HG03095 (cell line): Measurements from ENCODE around the gene ARHGEF7.
A peak's percentile ranks its signal among the peaks of the same experiment; 100 is the strongest.
"Not testable (repeated sequence)": the region's sequence is repeated elsewhere in the genome, so short reads cannot be mapped to it uniquely, and the experiment has no call there.

Source experiments
- ATAC-seq: cut with Tn5 transposase; IDR thresholded peaks from one replicate; pipeline ENCODE4 v1.9.1; 2021; ENCODE audit warnings: moderate library complexity; ENCODE audit not compliant: unreplicated experiment

Gene ARHGEF7

DNA sequence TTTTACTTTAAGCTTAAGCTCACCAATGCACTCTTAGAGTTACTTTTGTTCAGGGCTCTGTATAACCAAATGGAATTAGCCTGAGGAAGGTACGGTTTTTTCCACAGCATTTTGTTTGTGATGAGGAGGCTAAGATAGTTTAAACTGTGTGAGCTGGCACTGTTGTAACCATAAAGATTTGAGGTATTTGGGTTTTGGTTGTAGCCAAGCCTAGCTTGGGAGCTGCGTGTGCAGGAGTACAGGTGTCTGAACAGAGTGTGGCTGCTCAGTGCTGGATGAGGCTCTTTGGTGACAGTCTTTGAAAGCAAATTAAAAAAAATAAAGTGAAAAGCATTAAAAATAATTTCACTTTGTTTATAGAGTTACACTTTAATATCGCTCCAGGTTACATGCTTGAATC lies 56.0 kb downstream of the ARHGEF7 start:
- ATAC-seq: no peak

- ATAC-seq: no peak
These were observed 56.5 kb downstream of the ARHGEF7 start for GRCh38 chr13:111171629-111172028.

DNA sequence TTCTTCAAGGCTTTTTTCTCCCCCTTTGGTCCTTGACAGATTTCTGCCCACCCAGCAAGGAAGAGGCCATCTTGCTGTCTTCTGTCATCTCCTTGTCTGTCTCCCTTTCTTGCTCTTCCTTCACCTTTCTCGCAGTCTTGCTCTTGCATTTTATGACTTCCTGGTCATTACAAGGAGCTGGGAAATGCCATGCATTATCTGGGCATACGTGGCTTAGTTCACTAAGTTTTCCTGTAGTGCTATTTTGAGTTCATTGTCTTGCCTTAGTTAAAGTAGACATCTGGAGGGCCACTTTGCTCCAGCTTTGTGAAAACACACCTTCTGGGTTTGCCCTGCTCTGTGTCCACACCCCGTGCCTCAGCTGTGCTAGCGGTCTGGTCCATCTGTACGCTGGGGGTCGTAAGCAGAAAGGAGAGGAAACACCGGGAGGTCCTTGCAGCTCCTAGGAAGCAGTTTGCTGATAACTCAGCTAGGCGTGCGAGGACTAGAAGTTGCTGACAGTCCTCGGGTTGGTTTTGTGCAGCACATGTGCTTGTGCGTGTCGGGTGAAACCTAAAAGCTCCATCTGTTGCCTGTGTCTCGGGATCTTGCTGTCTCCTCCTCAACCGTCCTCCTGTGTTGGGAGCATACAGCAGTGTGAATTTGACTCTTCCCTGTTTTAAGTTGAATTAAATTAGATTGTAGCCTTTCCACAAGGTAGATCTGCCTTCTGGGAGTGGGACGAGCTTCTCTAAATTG lies 59.4 kb downstream of the ARHGEF7 start:
- no peak for ATAC-seq

GRCh38 chr13:111175372-111175771 lies 60.3 kb downstream of the ARHGEF7 start:
- no peak for ATAC-seq

DNA sequence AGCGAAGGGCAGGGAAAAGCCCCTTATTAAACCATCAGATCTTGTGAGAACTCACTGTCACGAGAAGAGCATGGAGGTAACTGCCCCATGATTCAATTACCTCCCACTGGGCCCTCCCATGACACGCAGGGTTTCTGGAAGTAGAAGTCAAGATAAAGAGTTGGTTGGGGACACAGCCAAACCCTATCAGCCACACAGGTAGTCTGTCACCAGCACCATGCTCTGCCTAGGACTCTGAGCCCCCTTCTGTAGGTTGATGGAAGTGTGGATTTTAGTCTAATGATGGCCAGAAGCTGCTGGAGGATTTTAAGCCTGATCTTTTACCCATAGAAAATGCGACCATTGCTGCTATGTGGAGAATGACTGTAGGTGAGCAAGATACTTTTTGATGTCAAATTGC lies 60.8 kb downstream of the ARHGEF7 start:
- no peak for ATAC-seq

GRCh38 chr13:111176421-111176820 lies 61.3 kb downstream of the ARHGEF7 start:
- ATAC-seq: no peak

DNA sequence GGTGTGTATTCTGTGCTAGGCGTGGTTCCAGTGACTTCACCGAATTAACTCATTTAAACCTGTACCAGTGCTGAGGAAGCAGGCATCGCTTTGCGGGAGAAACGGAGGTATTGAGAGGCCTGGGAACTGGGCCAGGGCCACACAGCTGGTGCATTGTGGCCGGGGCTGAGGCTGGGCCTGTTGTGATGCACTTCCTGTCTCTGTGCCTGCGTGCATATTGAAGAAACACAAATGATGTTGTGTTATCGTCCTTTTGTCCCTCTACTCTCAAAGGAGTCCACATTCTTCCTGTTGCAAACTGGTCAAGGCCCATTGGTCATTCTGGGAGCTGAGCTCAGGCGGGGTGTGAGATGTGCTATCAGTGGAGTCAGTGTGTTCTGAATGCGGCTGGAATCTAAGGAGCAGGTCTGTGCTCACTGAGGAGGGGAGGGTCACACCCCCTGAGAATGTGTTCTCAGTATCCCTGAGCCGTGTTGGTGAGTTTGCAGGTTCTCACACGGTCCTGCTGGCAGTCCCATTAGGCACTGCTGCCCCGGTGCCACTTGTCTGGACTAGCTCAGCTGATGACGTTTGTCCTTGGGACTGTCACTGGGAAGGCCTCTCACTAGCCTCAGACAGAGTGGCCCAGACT lies 62.1 kb downstream of the ARHGEF7 start:
- peak; percentile 39 for ATAC-seq

- ATAC-seq: no peak
These were observed 62.8 kb downstream of the ARHGEF7 start for GRCh38 chr13:111177921-111178320.

GRCh38 chr13:111178402-111178801 lies 63.3 kb downstream of the ARHGEF7 start:
- ATAC-seq: no peak

- no peak for ATAC-seq
These were observed 65.0 kb downstream of the ARHGEF7 start for GRCh38 chr13:111179908-111180760.

DNA sequence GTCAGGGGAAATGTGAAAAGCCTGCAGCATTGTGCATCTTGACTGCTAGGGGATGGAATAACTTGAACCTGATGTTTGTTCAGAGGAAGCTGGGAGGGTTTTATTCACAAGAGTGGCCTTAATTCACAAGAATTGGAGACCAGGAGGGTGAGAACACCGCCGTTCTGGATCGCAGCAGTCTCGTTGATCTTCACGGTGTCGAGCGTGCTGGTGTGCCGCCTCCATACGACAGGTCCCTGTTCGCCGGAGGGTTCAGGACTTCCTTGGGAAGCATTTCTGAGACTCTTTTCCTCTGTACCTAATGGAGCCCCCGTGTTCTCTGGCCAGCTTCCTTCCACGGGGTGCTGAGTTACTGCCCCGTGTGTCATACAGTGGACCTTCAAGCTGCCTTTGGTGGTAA lies 66.9 kb downstream of the ARHGEF7 start:
- ATAC-seq: no peak

DNA sequence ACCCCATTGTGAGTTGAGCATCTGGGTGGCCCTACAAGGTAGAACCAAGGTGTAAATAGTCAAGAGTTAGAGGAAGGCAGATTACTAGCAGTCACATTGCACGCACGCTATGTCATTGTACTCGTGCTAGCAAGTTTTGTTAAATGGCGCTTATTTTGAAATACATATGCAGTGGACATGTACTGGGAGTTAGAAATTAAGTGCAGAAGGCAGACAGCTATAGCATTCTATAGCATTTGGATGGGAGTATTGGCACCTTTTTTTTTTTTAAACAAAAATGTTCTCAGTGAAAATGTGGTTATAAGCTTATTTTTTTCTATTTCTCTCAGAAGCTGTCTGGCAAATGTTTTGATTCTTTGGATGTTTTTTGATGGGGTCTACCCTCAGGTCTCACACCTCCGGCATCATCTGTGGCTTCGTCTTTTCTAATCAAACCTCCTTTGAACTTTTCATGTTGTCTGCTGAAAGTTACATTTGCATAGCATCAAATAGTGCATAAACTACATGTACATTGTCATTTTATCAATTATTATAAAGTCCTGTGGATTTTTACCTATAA lies 68.1 kb downstream of the ARHGEF7 start:
- no peak for ATAC-seq

DNA sequence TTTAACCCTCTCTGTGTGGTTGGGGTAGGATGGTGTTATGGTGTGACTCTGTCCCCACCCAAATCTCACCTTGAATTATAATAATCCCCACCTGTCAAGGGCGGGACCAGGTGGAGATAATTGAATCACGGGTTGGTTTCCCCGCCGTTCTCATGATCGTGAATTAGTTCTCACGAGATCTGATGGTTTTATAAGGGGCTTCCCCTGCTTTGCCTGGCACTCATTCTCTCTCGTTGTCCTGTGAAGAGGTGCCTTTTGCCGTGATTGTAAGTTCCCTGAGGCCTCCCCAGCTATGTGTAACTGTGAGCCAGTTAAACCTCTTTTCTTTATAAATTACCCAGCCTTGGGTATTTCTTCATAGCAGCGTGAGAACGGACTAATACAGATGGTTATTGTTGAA lies 68.8 kb downstream of the ARHGEF7 start:
- ATAC-seq: no peak

GRCh38 chr13:111184458-111185401 lies 69.6 kb downstream of the ARHGEF7 start:
- peak; percentile 77 for ATAC-seq

DNA sequence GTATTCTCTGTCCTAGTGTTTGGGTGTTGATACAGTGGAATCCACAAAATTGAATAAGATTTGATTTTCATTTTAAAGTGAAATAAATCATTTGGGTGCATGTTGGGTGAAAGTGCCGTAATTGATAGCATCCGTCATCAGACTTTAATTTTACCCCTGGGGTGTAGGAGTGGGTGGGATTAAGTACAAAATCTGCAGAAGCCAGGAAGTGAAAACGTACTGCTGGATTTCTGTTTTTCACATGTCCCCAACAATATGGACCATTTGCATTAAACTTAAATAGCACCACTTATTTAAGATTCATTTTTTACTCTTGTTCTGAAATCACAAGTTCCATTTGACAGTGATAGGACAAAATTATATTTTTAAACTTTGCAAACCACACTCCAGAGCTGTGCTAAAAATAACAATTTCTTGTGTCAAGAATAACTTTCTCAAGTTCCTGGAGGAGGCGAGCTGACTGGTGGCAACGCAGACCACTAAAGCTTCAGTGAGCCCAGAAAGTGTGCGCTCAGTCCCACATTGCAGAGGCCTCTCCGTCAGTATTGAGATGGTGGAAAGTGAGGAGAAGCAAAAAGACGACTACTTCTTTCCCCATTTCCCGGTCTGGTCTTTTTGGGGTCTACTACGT lies 71.3 kb downstream of the ARHGEF7 start:
- peak; percentile 18 for ATAC-seq

- no peak for ATAC-seq
These were observed 72.9 kb downstream of the ARHGEF7 start for GRCh38 chr13:111187960-111188541.

DNA sequence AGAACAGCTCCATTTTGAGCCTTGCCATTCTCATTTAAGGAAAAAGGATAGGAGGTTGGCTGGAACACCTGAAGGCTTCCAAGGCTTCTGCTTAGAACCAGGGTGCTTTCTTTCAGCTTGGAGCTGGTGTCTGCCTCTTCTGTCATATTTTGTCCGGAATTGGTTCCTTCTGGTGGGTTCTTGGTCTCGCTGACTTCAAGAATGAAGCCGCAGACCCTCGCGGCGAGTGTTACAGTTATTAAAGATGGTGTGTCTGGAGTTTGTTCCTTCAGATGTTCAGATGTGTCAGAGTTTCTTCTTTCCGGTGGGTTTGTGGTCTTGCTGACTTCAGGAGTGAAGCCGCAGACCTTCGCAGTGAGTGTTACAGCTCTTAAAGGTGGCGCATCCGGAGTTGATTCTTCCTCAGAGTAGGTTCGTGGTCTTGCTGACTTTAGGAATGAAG lies 74.0 kb downstream of the ARHGEF7 start:
- not testable (repeated sequence) for ATAC-seq

- ATAC-seq: not testable (repeated sequence)
These were observed 74.4 kb downstream of the ARHGEF7 start for GRCh38 chr13:111189516-111189915.

- ATAC-seq: not testable (repeated sequence)
These were observed 78.1 kb downstream of the ARHGEF7 start for GRCh38 chr13:111193223-111193622.
